Inflammatory macrophage treated with lipopolysaccharide for 1 hour (primary cell): ENCODE results near the gene CNN1.
"Not testable (repeated sequence)": the region's sequence is repeated elsewhere in the genome, so short reads cannot be mapped to it uniquely, and the experiment has no call there.

Experiments
- DNase-seq, 2 donors: peaks; one replicate each; pipeline ENCODE4 v3.0.0-alpha.2; 2020 to 2022

The CNN1 gene

DNA sequence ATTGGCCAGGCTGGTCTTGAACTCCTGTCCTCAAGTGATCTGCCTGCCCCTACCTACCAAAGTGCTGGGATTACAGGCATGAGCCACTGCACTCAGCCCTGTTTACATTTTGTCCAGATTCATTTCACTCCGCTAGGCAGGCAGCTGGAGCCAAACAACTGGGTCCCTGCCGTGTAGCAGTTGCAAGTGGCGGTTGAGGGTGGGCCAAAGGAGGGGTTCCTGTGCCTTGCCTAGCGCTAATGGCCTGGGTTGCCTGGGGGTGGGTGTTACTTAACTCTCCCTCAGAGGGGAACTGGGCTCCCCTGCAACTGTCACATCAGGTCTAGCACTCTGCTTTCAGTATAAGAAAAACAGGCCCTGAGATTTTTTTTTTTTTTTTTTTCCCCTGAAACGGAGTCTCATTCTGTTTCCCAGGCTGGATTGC, 31.4 kb downstream of the CNN1 start:
- peak in 1 of 2 donors; percentile 44 for DNase-seq

DNA sequence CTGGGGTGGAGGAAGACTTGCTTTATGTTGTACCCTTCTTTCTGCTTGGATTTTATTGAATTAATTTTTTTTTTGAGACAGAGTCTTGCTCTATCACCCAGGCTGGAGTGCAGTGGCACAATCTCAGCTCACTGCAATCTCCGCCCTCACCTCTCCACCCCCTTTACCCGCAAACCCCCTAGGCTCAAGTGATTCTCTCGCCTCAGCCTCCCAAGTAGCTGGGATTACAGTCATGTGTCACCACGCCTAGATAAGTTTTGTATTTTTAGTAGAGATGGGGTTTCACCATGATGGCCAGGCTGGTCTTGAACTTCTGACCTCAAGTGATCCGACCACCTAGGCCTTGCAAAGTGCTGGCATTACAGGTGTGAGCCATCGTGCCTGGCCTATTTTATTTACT, 34.7 kb downstream of the CNN1 start:
- not testable (repeated sequence) for DNase-seq

- not testable (repeated sequence) for DNase-seq
These were observed 35.1 kb downstream of the CNN1 start for GRCh38 chr19:11573763-11574162.

DNA sequence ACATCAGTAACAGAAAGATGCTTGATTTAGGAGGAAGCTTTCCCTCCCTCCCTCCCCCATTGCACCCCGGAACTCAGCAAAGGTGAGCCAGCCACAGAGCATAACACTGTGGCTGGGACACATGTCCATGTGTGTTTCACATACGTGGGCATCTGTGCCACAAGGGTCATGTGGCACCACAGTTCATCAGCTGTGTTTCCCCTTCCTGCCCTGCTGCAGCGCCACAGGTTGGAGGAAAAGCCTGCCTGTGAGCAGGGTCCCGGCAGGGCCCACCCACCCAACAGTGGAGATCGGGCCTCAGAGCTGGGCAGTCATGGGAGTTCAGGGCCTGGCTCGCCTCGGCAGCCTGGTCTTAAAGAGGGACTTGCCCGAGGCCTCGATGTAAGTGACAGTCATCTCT, 36.0 kb downstream of the CNN1 start:
- no peak for DNase-seq

- DNase-seq = peak; percentile 38 to 53
These were observed 37.6 kb downstream of the CNN1 start for GRCh38 chr19:11576227-11576626.

GRCh38 chr19:11577451-11578257, 39.0 kb downstream of the CNN1 start, which contains the start of gene ACP5:
ACP5 (minus strand) TSS chr19:11577645; CDS start chr19:11577317, 328 bp downstream.
- peak; percentile 59 to 80 for DNase-seq

- peak; percentile 47 to 76 for DNase-seq
These were observed 39.8 kb downstream of the CNN1 start for GRCh38 chr19:11578258-11579142.

DNA sequence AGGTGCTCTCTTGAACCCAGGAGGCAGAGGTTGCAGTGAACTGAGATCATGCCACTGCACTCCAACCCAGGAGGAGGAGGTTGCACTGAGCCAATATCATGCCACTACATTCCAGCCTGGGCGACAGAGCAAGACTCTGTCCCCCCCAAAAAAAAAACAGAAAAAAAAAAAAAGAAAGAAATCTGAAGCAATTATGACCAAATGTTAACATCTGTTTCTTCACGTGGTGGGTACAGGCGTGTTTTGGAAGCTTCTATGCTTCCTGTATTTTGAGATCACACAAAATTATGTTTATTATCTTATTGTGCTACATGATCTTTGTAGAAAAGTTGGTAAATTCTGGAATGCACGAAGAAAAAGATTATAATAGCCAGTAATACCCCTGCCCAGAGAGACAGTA, 41.5 kb downstream of the CNN1 start:
- DNase-seq = peak; percentile 45 to 46

GRCh38 chr19:11581740-11582139, 43.1 kb downstream of the CNN1 start:
- DNase-seq = peak; percentile 62 to 85

DNA sequence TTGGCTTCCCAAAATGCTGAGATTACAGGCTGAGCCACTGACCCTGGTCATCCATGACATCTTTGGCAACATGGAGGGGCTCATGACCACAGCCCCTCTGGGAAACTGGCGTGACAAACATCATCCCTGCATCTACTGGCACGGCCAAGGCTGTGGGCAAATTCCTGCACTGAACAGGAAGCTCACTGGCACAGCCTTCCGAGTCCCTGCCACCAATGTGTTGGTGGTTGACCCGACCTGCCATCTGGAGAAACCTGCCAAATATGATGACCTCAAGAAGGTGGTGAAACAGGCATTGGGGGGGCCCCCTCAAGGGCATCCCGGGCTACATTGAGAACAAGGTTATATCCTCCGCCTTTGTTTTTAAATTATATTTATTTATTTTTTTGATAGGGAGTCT, 47.7 kb downstream of the CNN1 start:
- no peak for DNase-seq

DNA sequence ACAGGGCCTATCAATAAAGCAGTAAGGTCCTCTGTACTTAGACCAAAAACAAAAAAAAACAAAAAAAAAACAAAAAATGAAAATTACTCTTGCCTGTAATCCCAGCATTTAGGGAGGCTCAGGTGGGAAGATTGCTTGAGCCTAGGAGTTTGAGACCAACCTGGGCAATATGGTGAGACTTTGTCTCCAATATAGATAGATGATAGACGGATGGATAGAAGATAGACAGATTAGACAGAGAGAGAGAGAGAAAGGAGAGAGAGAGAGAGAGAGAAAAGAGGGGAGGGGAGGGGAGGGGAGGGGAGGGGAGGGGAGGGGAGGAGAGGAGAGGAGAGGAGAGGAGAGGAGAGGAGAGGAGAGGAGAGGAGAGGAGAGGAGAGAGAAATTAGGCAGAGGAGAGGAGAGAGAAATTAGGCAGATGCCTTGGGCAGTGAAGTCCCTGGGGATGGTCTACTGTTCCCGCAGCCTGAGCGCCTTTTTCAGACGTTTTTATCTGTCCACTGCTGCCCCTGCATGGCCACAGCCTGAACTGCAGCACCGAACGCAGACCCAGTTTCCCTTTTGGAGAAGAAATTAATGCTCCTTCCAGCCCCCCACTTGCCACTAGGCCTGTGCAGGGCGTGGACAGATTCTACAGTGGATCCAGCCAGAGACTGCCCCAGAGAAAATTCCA, 48.8 kb downstream of the CNN1 start:
- peak; percentile 45 to 92 for DNase-seq

GRCh38 chr19:11587975-11588631, 49.5 kb downstream of the CNN1 start:
- no peak for DNase-seq

DNA sequence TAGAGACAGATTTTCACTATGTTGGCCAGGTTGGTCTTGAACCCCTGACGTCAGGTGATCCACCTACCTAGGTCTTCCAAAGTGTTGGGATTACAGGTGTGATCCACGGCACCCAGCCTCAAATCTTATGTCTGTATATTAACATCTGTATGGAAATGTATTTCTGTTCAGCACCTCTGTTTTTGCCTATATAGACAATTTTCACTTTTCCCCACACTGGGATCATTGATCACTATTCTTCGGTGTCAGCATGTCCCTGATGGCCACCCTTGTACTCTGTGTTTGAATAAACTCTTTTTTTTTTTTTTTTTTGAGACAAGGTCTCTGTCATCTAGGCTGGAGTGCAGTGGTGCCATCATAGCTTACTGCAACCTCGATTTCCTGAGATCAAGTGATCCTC, 55.4 kb downstream of the CNN1 start:
- DNase-seq = no peak

DNA sequence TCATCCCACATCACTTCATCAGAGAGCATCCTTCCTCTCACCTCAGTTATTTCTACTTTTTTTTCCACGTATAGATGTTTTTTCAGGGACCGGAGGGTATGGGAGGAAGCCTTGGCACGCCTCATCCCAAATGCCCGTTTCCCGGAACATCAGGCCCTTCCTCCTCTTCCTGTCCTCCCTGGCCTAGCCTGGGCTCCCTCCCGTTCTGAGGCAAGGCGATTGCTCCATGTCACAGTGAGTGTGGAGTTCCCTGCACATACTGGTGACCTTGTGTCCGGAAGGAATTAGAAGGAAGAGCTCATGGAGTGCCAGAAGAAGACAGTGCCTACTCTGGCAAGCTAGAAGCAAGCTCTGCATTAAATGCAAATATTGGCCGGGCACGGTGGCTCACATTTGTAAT, 57.5 kb downstream of the CNN1 start:
- DNase-seq = no peak

DNA sequence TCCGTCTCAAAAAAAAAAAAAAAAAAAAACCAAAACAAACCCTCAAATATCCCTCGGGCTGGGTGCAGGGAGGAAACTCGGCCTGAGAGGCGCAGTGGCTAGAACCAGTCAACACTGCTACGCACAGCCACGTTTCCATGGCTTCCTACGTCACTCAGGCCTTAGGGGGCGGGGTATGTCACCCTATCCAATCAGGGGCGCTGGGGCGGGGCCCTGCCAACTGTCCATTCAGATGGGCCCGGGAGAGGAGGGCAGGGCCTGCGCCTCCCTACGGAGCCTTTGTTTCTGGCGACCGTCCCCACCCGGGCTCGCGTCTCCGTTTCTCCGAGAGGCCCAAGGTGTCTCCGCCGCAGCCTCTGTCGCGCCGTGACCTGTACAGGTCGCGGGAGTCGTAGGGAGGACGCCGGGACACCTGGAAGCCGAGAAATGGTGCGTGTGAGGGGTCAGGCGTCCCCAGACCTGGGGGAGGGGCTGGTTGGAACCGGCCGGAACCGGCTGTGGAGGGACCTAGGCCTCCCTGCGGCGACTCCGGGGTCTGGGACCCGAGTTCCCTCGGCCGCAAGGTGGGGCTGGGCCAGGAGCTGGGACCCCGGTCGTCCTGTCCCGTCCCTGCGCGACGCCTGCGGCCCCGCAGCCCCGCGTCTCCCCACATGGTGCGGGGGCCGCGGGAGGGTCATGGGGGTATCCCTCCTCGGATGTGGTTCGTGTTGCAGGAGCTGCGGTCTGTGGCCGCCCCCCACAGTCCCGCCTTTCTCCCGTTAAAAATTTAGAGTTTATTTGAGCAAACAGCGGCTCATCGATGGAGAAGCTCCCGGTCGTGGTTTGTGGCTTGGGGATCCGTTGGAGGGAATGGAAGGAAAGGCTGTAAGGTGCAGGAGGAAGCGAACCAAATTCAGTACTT, 58.8 kb downstream of the CNN1 start, which contains the start of gene ZNF627:
Gene ZNF627 (plus strand): TSS at position 282 of the 901 bp plus-strand sequence. CDS start 145 bp downstream, at position 427.
- peak; percentile 97 to 99 for DNase-seq

GRCh38 chr19:11598103-11598483, 59.4 kb downstream of the CNN1 start:
- no peak for DNase-seq

GRCh38 chr19:11598746-11599145, 60.1 kb downstream of the CNN1 start:
- DNase-seq = no peak

DNA sequence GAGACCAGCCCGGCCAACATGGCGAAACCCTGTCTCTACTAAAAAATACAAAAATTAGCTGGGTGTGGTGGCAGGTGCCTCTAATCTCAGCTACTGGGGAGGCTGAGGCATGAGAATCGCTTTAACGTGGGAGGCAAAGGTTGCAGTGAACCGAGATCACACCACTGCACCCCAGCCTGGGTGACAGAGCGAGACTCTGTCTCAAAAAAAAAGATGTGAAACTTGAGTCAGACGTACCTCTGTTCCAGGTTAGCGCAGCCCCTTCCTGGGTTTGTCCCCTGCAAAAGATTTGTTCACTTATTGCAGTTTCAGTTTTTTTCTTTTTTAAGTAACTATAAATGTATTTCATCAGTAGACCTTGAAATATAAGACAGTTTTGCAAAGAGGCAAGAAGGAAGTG, 61.1 kb downstream of the CNN1 start:
- DNase-seq = not testable (repeated sequence)
